GM12878 (cell line): Measurements from ENCODE around the gene USH2A.

Source experiments
- GATAD2B ChIP-seq: fragments of 450-650 bp; conservative IDR thresholded peaks from 2 replicates; pipeline ENCODE4 v1.6.1; 2017; ENCODE audit warnings: low read depth, mild to moderate bottlenecking, moderate library complexity
- TF ChIP-seq, protein P1 (sequence below), 3 experiments: IDR thresholded peaks in 2 of 3; conservative IDR thresholded peaks in 1 of 3; 2 replicates each; pipeline ENCODE4 v1.5.1; 2011; ENCODE audit warnings: low read depth in 3 of 3, low read length in 3 of 3, mild to moderate bottlenecking in 3 of 3, control low read depth in 2 of 3, moderate library complexity in 2 of 3, inconsistent platforms in 1 of 3, mixed read lengths in 1 of 3; ENCODE audit not compliant: control insufficient read depth in 2 of 3, insufficient read depth in 1 of 3; ENCODE audit errors: extremely low read depth in 1 of 3

DNA sequence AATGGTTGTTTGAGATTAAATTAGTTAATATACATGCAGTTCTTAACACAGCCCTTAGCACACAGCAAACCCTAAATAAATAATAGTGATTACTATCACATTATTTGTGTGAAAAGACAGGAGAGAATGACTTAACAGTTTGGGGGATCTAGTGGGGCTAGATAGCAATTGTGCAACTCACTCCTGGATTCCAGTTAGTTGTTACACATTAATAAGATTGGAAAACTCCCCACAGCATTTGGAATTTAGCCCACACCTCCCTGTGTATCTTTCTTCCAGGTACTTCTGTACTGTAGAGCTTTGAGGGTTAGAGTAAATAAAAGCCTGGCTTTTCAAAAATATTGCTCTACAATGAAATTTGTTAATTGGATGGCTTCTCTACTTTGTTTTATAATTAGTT lies 763.0 kb downstream of the USH2A start:
- no peak for TF ChIP-seq GATAD2B
- TF ChIP-seq, protein P1, sequence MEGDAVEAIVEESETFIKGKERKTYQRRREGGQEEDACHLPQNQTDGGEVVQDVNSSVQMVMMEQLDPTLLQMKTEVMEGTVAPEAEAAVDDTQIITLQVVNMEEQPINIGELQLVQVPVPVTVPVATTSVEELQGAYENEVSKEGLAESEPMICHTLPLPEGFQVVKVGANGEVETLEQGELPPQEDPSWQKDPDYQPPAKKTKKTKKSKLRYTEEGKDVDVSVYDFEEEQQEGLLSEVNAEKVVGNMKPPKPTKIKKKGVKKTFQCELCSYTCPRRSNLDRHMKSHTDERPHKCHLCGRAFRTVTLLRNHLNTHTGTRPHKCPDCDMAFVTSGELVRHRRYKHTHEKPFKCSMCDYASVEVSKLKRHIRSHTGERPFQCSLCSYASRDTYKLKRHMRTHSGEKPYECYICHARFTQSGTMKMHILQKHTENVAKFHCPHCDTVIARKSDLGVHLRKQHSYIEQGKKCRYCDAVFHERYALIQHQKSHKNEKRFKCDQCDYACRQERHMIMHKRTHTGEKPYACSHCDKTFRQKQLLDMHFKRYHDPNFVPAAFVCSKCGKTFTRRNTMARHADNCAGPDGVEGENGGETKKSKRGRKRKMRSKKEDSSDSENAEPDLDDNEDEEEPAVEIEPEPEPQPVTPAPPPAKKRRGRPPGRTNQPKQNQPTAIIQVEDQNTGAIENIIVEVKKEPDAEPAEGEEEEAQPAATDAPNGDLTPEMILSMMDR (IDR thresholded peaks at IDR 0.05 in 2 of 3, conservative IDR thresholded peaks at IDR 0.05 in 1 of 3; ENCODE audit: control insufficient read depth in 2 of 3, extremely low read depth in 1 of 3, insufficient read depth in 1 of 3, low read depth in 3 of 3, low read length in 3 of 3): no peak
